ENCODE results near the gene IL17B. TPM values are rescaled to one million over a fixed set of nuclear protein-coding genes. Genes with fewer than 3 reads are reported as not detected.
A peak's percentile ranks its signal among the peaks of the same experiment; 100 is the strongest.

Gene IL17B
- total RNA-seq, 1 donor from 2014 or later, result 2.7 TPM

GRCh38 chr5:149382517-149383220 lies 3.6 kb upstream of the IL17B start:
- H3K4me3 ChIP-seq, result peak overlapping the region; percentile 18 to 28
- DNase-seq (ENCODE audit: extremely low spot score in 2 of 2), result no peak
- H3K36me3 ChIP-seq, result no peaks in the 10 kb centered on the region
- TF ChIP-seq CTCF (IDR thresholded peaks at IDR 0.05) (no peak), POLR2AphosphoS5 (IDR thresholded peaks at IDR 0.05; ENCODE audit: insufficient read depth in 1 of 2, low read depth in 1 of 2) (no peak), POLR2A (IDR thresholded peaks at IDR 0.05) (no peak)
- H3K27ac ChIP-seq, result peak overlapping the region; percentile 91
- no peaks in the 10 kb centered on the region for H3K9me3 ChIP-seq
- intact Hi-C loops (cut with DNase I), result loop anchor here (5.0 kb wide), 1 partner anchor 50 kb away; no protein-coding TSS in a partner anchor
- no peaks in the 10 kb centered on the region for H3K27me3 ChIP-seq
- peaks cover 54% of the 10 kb centered on the region for H3K4me1 ChIP-seq

- H3K4me1 ChIP-seq, result peaks cover 53% of the 10 kb centered on the region
- no peaks in the 10 kb centered on the region for H3K9me3 ChIP-seq
- peak overlapping the region; percentile 91 for H3K27ac ChIP-seq
- TF ChIP-seq POLR2A (IDR thresholded peaks at IDR 0.05), result no peak
- peak in 1 of 2 donors; percentile 43 for TF ChIP-seq POLR2AphosphoS5 (IDR thresholded peaks at IDR 0.05; ENCODE audit: insufficient read depth in 1 of 2, low read depth in 1 of 2)
- peak; percentile 84 to 98 (median 89) for TF ChIP-seq CTCF (IDR thresholded peaks at IDR 0.05)
- no peak for DNase-seq (ENCODE audit: extremely low spot score in 2 of 2)
- H3K27me3 ChIP-seq, result no peaks in the 10 kb centered on the region
- intact Hi-C loops (cut with DNase I), result loop anchor here (5.0 kb wide), 1 partner anchor 50 kb away; no protein-coding TSS in a partner anchor
- H3K36me3 ChIP-seq, result no peaks in the 10 kb centered on the region
- peak overlapping the region; percentile 18 to 28 for H3K4me3 ChIP-seq
Measured at GRCh38 chr5:149381986-149382338, 2.9 kb upstream of the IL17B start.

GRCh38 chr5:149381261-149381985 lies 2.3 kb upstream of the IL17B start:
- H3K4me3 ChIP-seq, result peak overlapping the region; percentile 18 to 28
- peak overlapping the region; percentile 91 for H3K27ac ChIP-seq
- DNase-seq (ENCODE audit: extremely low spot score in 2 of 2), result no peak

GRCh38 chr5:149380466-149381121 lies 1.5 kb upstream of the IL17B start:
- Histone ChIP-seq H3K27me3 (no peaks in the 10 kb centered on the region), H3K9me3 (no peaks in the 10 kb centered on the region), H3K27ac (peak overlapping the region; percentile 91), H3K36me3 (no peaks in the 10 kb centered on the region), H3K4me3 (peak overlapping the region in 1 of 2 donors; percentile 28), H3K4me1 (peaks cover 40% of the 10 kb centered on the region)
- TF ChIP-seq POLR2AphosphoS5 (IDR thresholded peaks at IDR 0.05; ENCODE audit: insufficient read depth in 1 of 2, low read depth in 1 of 2) (peak; percentile 59 to 60), POLR2A (IDR thresholded peaks at IDR 0.05) (no peak)
- DNase-seq (ENCODE audit: extremely low spot score in 2 of 2), result no peak
- intact Hi-C loops (cut with DNase I), result loop anchor here (5.0 kb wide), 1 partner anchor 52 kb away; no protein-coding TSS in a partner anchor

More at GRCh38 chr5:149381261-149381985, 2.3 kb upstream of the IL17B start:
- TF ChIP-seq POLR2AphosphoS5 (IDR thresholded peaks at IDR 0.05; ENCODE audit: insufficient read depth in 1 of 2, low read depth in 1 of 2) (no peak), POLR2A (IDR thresholded peaks at IDR 0.05) (no peak), CTCF (IDR thresholded peaks at IDR 0.05) (no peak)
- Histone ChIP-seq H3K4me1 (peaks cover 48% of the 10 kb centered on the region), H3K36me3 (no peaks in the 10 kb centered on the region), H3K9me3 (no peaks in the 10 kb centered on the region), H3K27me3 (no peaks in the 10 kb centered on the region)
- intact Hi-C loops (cut with DNase I), result loop anchor here (5.0 kb wide), 1 partner anchor 51 kb away; no protein-coding TSS in a partner anchor

- H3K9me3 ChIP-seq, result no peaks in the 10 kb centered on the region
- peak overlapping the region; percentile 62 for H3K27ac ChIP-seq
- peaks cover 34% of the 10 kb centered on the region for H3K4me1 ChIP-seq
- intact Hi-C loops (cut with DNase I), result loop anchor here (5.0 kb wide), 2 partner anchors 52 to 172 kb away; partner anchors contain the start of gene CSNK1A1
- no peak for TF ChIP-seq CTCF (IDR thresholded peaks at IDR 0.05)
- no peak for TF ChIP-seq POLR2A (IDR thresholded peaks at IDR 0.05)
- no peak for TF ChIP-seq POLR2AphosphoS5 (IDR thresholded peaks at IDR 0.05; ENCODE audit: insufficient read depth in 1 of 2, low read depth in 1 of 2)
- no peak for DNase-seq (ENCODE audit: extremely low spot score in 2 of 2)
- H3K4me3 ChIP-seq, result no peak overlapping the region
- no peaks in the 10 kb centered on the region for H3K27me3 ChIP-seq
- no peaks in the 10 kb centered on the region for H3K36me3 ChIP-seq
Measured at GRCh38 chr5:149379818-149380374, 804 bp upstream of the IL17B start.
